Suprapubic skin (tissue), 3 donors: ENCODE data around the gene MYO15A.

ENCODE experiments used
- CTCF ChIP-seq, 2 donors: fragments of 200-600 bp in 1 of 2; fragments of 450-650 bp in 1 of 2; sonication (generic) in 1 of 2; IDR thresholded peaks; one replicate each; pipeline ENCODE4 v1.5.1; 2016 to 2019; ENCODE audit warnings: antibody characterized with exemption in 2 of 2, mild to moderate bottlenecking in 1 of 2, moderate library complexity in 1 of 2
- EP300 ChIP-seq: sonication (generic); formaldehyde crosslinking; IDR thresholded peaks from one replicate; pipeline ENCODE4 v1.6.1; 2017; ENCODE audit warnings: antibody characterized with exemption

GRCh38 chr17:18115517-18115916 lies 7.0 kb downstream of the MYO15A start:
- no peak for TF ChIP-seq CTCF (IDR thresholded peaks at IDR 0.05)
- no peak for TF ChIP-seq EP300
